Lower leg skin (tissue), 3 donors: ENCODE measurements around the gene LIPC.

ENCODE experiments used
- CTCF ChIP-seq, 3 donors: fragments of 450-650 bp; IDR thresholded peaks; one replicate each; pipeline ENCODE4 v1.5.1; 2016; ENCODE audit warnings: antibody characterized with exemption in 3 of 3, mild to moderate bottlenecking in 3 of 3, moderate library complexity in 2 of 3
- POLR2A ChIP-seq, 2 donors: fragments of 450-650 bp; IDR thresholded peaks; one replicate each; pipeline ENCODE4 v1.6.1; 2016 to 2017; ENCODE audit warnings: antibody characterized with exemption in 2 of 2, mild to moderate bottlenecking in 1 of 2, moderate library complexity in 1 of 2

GRCh38 chr15:58572521-58572920 lies 140.7 kb downstream of the LIPC start:
- TF ChIP-seq CTCF (IDR thresholded peaks at IDR 0.05) (no peak), POLR2A (IDR thresholded peaks at IDR 0.05) (no peak)
